GM18508 (cell line): ENCODE results near the gene CHGA.

Source experiments
- ATAC-seq: cut with Tn5 transposase; IDR thresholded peaks from one replicate; pipeline ENCODE4 v1.9.1; 2021; ENCODE audit warnings: moderate number of reproducible peaks; ENCODE audit not compliant: insufficient read depth, unreplicated experiment

CHGA gene

GRCh38 chr14:92942976-92943710, 20.2 kb downstream of the CHGA start:
- ATAC-seq: no peak

- no peak for ATAC-seq
Measured at GRCh38 chr14:92943855-92944570, 21.1 kb downstream of the CHGA start.

GRCh38 chr14:92944976-92945375, 22.0 kb downstream of the CHGA start:
- ATAC-seq: no peak

- no peak for ATAC-seq
Measured at GRCh38 chr14:92945544-92945943, 22.6 kb downstream of the CHGA start.

- no peak for ATAC-seq
Measured at GRCh38 chr14:92945959-92946846, 23.3 kb downstream of the CHGA start.

- no peak for ATAC-seq
Measured at GRCh38 chr14:92946847-92947545, 24.0 kb downstream of the CHGA start.

GRCh38 chr14:92948647-92949046, 25.7 kb downstream of the CHGA start:
- ATAC-seq: no peak

GRCh38 chr14:92949496-92950192, 26.7 kb downstream of the CHGA start:
- ATAC-seq: no peak

GRCh38 chr14:92950193-92950540, 27.2 kb downstream of the CHGA start:
- ATAC-seq: no peak

- ATAC-seq: no peak
Measured at GRCh38 chr14:92950773-92951172, 27.8 kb downstream of the CHGA start.

- no peak for ATAC-seq
Measured at GRCh38 chr14:92951261-92951660, 28.3 kb downstream of the CHGA start.

GRCh38 chr14:92951912-92952471, 29.0 kb downstream of the CHGA start:
- ATAC-seq: no peak

- ATAC-seq: no peak
Measured at GRCh38 chr14:92952481-92953298, 29.7 kb downstream of the CHGA start.

GRCh38 chr14:92953526-92953925, 30.6 kb downstream of the CHGA start:
- no peak for ATAC-seq

GRCh38 chr14:92954933-92955332, 32.0 kb downstream of the CHGA start:
- ATAC-seq: no peak

- no peak for ATAC-seq
Measured at GRCh38 chr14:92955381-92955780, 32.4 kb downstream of the CHGA start.

- ATAC-seq: no peak
Measured at GRCh38 chr14:92956961-92957360, 34.0 kb downstream of the CHGA start.

- no peak for ATAC-seq
Measured at GRCh38 chr14:92958373-92959188, 35.6 kb downstream of the CHGA start.
